Prostate gland (tissue), 2 donors: Measurements from ENCODE around the gene ACP4.

Experiments used
- POLR2A ChIP-seq: fragments of 450-650 bp; IDR thresholded peaks from one replicate; pipeline ENCODE4 v1.6.1; 2016; ENCODE audit warnings: antibody characterized with exemption, mild to moderate bottlenecking
- TF ChIP-seq, protein P1 (sequence below), 4 experiments: fragments of 200-600 bp in 2 of 4; fragments of 450-650 bp in 2 of 4; sonication (generic) in 2 of 4; IDR thresholded peaks; 1 replicate in 3 of 4; 2 replicates in 1 of 4; pipeline ENCODE4 v1.5.1; 2016 to 2019; ENCODE audit warnings: antibody characterized with exemption in 4 of 4, mild to moderate bottlenecking in 2 of 4, moderate library complexity in 2 of 4

DNA sequence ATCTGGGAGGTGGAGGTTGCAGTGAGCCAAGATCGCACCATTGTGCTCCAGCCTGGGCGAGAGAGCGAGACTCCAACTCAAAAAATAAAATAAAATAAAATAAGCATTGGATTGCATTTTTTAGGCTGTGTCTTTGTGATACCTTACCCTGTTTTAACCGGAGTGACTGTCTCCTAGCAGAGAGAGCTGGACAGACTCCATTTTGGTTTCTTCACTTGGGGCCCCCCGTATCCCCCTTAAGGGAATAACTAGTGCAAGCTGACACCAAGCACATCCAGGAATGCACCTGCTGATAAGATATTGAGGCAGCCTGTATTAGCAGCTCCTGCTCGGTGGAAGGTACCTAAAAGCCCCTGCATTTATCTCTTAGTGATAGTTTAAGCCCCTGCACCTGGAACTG, 40.7 kb upstream of the ACP4 start:
- TF ChIP-seq, protein P1, sequence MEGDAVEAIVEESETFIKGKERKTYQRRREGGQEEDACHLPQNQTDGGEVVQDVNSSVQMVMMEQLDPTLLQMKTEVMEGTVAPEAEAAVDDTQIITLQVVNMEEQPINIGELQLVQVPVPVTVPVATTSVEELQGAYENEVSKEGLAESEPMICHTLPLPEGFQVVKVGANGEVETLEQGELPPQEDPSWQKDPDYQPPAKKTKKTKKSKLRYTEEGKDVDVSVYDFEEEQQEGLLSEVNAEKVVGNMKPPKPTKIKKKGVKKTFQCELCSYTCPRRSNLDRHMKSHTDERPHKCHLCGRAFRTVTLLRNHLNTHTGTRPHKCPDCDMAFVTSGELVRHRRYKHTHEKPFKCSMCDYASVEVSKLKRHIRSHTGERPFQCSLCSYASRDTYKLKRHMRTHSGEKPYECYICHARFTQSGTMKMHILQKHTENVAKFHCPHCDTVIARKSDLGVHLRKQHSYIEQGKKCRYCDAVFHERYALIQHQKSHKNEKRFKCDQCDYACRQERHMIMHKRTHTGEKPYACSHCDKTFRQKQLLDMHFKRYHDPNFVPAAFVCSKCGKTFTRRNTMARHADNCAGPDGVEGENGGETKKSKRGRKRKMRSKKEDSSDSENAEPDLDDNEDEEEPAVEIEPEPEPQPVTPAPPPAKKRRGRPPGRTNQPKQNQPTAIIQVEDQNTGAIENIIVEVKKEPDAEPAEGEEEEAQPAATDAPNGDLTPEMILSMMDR (IDR thresholded peaks at IDR 0.05): no peak
- no peak for TF ChIP-seq POLR2A
